GM18511 (cell line): Measurements from ENCODE around the gene ZDHHC14.

Experiments used
- ATAC-seq: cut with Tn5 transposase; IDR thresholded peaks from one replicate; pipeline ENCODE4 v1.9.1; 2021; ENCODE audit warnings: mild to moderate bottlenecking, moderate library complexity; ENCODE audit not compliant: unreplicated experiment

ZDHHC14 gene

DNA sequence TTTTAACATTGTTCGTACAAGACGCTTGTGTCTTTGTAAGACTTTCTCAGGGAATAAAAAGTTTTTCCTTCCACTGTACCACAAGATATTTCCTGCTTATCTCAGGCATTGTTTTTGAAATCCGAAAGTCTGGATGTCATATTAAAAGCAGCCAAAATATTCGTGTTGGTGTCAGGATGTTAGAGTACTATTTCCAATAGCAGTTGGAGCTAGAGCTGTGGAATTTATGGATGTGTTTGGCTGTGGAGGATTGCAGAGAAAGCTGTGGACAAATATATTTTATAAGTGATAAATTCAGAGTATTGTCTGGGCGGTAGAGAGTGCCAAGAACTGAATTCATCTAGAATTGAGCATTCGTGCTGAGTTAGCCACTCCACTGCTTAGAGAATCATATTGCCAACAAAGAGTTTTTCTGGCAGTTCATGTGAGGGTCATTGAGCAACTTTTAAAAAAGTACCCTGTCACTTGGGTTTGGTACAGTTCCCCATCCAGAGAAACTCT is 57.7 kb downstream of the ZDHHC14 start:
- no peak for ATAC-seq

DNA sequence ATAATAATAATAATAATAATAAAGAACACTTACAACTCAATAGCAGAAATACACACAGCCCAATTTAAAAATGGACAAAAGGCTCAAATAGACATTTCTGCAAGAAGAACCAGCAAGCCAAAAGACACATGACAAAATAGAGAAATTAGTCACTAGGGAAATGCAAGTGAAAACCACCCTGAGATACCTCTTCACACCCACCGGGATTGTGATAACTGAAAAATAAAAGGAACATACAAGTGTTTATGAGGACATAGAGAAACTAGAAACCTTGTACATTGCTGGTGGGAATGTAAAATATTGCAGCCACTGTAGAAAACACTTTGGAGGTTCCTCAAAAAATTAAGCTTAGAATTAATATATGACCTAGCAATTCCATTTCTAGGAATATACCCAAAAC is 59.2 kb downstream of the ZDHHC14 start:
- no peak for ATAC-seq

DNA sequence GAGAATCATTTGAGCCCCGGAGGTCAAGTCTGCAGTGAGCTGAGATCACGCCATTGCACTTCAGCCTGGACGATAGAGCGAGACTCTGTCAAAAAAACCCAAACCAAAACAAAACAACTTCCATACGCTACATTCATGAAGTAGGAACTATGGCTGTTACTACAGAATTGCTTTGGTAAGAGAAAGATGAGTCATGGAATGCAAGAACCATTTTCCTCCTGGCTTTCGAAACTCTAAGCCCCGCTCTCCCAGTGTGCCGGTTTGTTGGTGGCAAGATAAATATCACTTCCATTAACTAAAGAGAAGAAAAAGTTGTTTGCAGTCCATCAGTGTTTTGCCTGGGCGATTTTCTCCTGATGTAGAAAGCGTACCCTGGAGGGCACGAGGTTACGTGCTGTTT is 61.3 kb downstream of the ZDHHC14 start:
- ATAC-seq, result no peak

DNA sequence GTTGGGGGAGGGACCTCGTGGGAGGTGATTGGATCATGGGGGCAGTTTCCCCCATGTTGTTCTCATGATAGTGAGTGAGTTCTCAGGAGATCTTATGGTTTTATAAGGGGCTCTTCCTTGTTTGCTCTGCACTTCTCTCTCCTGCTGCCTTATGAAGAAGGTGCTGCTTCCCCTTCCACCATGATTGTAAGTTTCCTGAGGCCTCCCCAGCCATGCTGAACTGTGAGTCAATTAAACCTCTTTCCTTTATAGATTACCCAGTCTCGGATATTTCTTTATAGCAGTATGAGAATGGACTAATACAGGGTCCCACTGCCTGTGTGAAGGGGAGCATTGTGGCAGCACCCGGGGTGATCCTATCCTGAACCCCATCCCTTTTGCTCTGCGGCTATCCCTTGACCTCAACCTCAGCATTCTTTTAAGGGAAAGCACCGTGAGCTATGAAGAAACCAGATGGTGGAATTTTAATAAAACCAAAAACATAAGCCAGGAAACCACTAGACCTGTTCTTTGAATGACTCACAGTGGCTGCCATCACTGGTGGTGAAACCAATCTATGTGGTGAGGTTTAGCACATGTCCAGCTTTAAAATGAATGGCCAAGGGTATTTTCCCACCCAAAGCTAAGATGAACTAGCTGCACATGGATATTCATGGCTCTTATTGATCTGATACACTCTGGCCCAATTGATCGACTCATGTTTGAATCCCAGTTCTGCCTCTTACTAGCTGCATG is 62.2 kb downstream of the ZDHHC14 start:
- peak; percentile 92 for ATAC-seq

DNA sequence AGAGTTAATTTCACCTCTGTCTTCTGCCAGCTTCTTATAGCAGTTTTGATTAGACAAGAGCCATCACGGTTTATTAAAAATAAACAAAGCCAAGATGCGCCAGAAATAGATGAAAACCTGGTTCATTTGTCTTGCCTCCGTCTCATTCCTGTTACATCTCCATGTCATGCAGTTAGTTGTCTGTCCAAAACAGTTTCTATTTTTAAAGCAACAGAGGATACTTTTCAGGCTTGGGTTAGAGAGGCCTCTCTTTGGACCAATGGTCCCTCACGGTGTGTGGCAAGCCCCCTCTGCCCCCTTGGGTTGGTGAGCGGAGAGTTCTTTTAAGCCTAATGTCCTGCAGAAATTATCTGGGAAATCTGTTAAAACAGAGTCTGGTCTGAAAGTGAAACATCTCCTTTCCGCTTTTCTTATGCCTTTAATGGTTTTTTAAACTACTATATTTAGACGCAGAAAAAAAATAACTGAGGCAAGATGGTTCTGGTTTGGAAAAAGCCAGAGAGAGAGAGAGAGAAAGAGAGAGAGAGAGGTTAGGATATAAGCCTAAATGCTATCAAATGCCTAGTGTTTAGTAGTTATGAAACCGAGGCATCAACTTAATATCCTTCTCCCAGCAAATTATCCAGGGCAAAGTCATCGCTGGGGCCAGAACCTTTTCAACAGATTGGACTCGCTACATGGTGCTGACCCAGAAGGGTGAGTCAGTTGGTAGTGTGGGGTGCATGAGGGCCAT is 64.5 kb downstream of the ZDHHC14 start:
- no peak for ATAC-seq

DNA sequence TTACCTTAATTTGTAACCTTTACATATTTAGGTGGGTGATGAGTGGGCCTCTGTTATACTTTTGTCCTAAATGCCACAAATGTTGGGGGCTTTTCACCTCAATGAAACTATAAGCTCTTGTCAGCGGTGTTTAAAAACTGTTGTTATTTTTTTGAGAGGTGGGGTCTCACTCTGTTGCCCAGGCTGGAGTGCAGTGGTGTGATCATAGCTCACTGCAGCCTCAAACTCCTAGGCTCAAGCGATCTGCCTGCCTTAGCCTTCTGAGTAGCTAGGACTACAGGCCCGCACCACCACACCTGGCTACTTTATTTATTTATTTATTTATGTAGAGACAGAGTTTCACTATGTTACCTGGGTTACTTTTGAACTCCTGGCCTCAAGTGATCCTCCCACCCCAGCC is 66.7 kb downstream of the ZDHHC14 start:
- ATAC-seq, result no peak

DNA sequence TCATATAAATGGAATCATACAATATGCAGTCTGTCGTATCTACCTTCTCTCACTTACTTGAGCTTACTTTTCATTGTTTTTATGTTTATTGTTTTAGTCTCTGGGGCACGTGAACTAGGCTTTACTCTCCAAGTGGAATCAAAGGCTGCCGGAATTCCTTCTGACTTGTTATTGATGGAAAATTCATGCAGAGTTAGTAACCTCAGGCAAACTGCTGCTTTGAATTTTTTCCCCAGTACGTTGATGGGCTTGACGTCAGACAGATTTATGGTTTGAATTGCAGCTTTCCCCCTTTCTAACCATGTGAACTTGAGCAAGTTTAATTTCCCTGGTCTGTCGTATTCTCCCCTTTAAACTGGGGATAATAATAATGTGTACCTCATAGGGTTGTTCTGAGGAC is 68.6 kb downstream of the ZDHHC14 start:
- no peak for ATAC-seq

DNA sequence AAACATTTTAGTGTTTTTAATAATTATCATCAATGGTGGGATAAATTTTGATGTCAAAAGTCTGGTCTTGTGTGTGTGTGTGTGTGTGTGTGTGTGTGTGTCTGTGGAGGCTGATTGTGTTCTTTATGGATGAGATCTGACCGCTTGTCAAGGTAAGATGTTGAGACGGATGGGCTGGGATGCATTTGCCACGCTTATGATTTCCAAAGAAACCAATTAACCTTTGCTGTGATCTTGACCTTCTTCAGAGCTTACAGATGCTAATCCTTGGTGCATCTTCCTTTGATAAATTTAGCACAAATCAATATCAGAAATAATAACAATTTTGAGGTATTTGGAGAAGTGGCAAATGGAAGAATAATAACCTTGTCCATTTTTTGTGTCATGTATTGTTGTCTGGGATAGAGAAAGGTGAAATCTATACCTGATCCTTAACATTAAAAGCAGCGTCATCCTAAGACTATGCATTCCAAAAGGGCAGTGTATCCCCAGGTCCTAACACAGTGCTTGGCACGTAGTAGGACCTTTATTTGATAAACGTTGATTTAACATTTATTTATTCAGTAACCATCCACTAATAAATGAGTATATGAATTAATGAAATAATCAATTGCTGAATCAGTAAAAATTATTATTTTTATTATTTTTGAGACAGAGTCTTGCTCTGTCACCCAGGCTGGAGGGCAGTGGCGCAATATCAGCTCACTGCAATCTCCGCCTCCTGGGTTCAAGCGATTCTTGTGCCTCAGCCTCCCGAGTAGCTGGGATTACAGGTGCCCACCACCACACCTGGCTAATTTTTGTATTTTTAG is 70.1 kb downstream of the ZDHHC14 start:
- ATAC-seq, result no peak

DNA sequence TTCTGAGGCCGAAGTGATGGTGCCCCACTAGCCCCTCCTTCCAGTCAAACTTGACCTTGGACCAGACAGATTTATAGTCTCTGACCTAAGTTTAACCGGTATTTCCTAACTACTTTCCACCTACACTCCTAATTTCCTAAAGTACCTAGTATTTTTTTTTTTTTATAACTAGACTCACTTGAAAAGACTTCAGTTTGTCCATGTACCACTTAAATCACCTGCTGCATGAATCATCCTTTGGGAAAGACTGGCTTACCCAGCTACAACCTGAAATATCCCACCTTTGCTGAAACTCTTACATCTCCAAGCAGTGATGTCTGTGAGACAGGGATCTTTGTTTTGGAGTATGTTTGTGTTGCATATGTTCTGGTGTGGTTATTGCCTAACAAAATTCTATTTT is 71.1 kb downstream of the ZDHHC14 start:
- ATAC-seq, result no peak

DNA sequence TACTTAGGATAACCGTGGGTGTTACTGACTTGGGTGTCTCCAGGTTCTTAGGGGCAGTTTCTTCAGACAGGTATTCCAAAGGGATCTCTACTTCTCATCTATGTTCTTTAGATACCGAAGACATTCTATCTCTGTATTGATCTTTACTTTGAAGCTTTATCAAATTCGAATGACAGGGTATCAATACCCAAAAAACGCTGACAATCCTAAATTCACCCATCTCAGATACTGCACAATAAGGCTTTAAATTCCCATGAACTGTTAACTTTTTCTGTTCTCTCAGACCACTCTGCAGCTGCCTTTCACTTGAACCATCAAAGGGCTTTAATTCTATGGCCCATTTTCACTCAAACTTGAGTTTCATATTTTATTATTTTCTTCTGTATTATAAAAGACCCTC is 72.1 kb downstream of the ZDHHC14 start:
- ATAC-seq, result no peak

DNA sequence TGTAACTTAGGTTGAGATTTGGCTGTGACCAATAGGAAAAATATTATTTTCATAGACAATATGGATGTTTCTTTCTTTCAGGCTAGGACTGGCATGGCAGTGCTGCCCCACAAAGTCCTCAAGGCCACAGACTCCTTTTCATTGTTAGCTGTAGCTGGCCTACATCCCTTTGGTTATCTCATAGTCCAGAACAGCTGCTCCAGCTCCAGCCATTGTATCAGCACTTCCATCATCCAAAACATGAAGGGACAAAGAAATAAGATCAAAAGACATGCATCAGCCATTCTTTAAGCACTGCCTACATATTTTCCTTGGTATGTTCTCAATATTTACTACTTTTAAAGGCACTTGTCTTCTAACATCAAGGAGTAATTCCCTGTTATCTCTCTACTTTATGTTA is 73.0 kb downstream of the ZDHHC14 start:
- no peak for ATAC-seq

DNA sequence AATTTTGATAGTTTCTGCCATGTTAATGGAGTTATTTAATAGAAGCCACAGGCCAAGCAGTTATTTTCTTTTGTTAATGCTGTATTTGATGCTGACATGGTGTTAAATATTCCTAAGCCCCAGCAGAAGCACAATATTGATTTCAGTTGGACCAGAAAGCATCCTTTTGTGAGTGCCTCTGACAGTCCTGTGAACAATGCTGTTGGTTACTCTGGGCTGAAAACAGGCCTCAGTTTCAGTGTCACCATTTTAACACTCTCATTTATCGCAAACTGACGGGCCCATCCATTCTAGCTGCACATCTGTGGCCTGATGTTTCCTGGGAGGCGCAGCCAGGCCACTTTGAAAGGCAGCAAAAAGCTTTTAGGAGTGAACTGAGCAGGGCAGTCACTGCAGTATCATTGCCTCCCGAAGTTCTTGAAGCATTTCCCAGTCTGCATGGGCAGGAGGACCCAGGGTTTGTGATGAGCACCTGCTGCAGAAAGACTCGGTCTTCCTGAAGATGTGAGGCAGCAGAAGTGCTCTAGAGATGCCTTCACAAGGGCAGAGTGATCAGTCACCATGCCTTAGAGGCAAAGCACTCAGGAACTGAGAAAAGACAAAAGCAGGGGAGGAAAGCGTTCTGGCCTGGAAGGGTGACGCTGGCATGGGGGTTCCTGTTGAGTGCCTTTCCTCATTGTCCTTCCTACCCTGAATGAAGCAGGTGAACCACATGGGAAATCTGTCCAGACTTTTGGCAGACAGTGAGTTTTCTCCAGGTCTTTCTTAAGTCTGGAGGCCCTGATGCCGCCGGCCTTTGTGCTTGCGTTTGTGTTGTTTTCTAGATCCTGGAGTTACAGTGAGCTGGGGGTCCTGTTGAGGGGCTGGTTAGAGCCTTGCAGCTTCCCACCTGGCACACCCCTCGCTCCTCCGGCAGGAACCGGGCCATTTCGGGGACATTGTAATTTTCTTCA is 74.0 kb downstream of the ZDHHC14 start:
- no peak for ATAC-seq

DNA sequence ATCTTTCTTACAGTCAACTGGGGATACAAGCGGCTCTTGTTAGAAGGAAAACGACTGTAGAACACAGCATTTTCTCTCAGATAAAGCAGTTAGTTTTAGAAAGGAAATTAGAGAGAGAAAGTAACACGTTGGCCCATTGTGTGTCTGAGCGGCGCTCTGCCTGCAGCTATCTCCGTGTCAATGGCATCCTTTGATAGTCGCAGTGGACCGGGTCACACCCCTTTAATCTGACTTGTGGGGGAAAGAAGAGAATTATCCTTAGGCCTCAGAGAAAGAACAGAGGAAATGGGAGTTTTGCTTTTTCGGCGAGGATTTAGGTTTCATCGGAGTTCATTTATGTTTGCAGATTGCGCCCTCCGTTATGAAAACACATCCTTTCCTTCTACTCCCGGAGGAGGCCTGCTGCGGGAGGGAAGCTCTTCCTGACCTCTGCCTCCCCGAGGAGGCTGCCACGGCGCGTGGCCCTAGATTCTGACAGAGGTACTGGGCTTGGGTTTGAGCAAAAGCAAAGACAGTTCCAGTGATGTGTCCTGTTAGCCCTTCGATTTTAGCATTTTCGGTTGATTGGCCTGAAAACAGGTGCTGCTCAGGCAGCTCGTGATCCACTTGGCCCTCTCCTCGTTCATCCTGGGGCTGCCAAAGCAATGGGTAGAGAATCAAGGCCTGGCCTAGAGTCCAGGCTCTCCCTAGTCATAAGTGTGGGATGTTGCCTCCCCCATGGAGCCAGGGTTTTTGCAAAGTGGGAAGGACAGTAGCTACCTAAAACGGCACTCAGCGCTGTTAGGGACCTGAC is 74.9 kb downstream of the ZDHHC14 start:
- ATAC-seq, result no peak

DNA sequence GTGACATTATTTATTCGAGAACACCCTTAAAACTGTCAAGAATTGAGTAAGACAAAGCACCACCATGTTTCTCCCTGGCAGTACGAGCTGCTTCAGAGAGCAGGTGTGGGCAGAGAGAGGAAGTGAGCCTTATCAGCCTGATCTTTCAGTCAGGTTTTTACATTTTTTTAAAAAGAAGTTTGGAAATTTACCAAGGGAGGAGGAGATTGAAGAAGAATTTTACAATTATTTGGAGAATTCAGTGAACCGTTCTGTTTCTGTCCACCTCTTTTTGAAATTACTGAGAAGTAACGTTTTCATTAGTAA is 75.5 kb downstream of the ZDHHC14 start:
- peak; percentile 59 for ATAC-seq

DNA sequence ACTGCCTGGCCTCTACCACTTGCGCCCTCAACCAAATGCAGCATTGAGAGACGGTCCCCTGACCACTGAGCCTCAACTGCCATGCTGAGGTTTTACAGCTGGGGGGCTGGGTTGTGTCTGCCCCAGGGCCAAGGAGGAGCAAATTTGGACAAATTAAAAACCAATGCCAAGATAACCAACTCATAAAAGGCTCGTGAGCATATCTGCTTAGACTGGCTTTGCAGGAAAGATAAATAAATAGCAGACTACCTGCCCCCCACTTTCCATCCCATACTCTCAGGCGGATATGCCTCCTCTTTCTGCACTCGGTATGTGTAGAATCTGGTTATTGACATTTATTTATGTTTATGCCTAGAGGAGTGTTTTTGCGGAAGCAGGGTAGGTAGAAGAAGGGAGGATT is 76.8 kb downstream of the ZDHHC14 start:
- no peak for ATAC-seq

DNA sequence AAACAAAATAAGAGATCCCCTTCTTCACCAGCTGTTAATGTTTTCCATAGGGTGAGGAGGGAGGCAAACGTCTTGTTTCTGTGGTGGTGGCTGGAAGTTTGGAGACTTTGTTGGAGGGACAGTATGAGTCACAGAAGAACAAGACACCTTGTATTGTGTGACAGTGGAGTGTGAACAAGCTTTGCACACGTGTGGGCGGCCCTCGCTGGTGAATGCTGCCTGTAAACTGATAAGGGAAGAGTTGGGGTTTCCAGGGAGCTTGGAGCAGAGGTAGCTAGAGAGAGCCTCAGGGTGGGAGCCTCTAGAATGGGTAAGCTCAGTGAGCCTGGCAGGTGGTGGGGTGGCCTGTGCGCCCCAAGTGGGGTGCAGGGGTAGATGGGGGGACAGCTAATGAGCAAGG is 78.3 kb downstream of the ZDHHC14 start:
- no peak for ATAC-seq

DNA sequence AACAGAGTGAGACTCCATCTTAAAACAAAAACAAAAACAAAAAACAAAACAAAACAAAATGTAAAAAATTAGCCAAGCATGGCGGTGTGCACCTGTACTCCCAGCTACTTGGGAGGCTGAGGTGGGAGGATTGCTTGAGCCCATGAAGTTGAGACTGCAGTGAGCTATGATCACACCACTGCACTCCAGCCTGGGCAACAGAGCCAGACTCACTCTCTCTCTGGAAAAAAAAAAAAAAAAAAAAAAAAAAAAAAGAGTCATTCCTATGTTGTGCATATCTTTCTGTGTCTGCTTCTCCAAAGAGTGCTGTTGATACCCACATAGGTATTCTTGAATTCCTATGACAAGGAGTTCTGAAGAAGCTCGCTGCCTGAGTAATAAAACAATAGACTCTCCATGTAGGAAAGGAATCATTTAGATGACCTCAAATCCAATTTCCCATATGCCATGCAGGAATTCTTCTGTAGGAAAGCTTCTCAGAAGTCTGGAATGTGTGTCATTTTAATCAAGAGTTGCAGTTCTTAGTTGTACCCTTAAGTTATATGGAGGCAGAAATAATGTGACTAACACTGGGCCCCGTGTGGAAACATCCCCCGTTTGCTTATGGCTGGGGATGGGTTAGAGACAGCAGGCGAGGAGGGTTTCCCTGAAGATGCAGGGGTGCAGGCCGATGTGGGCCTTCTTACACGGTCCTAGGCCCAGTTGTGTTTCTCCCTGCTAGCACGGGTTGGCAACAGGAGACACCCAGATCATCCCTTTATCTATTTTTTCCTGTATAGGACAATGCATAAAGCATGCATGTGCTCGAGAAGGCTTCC is 79.4 kb downstream of the ZDHHC14 start:
- peak; percentile 8 for ATAC-seq

DNA sequence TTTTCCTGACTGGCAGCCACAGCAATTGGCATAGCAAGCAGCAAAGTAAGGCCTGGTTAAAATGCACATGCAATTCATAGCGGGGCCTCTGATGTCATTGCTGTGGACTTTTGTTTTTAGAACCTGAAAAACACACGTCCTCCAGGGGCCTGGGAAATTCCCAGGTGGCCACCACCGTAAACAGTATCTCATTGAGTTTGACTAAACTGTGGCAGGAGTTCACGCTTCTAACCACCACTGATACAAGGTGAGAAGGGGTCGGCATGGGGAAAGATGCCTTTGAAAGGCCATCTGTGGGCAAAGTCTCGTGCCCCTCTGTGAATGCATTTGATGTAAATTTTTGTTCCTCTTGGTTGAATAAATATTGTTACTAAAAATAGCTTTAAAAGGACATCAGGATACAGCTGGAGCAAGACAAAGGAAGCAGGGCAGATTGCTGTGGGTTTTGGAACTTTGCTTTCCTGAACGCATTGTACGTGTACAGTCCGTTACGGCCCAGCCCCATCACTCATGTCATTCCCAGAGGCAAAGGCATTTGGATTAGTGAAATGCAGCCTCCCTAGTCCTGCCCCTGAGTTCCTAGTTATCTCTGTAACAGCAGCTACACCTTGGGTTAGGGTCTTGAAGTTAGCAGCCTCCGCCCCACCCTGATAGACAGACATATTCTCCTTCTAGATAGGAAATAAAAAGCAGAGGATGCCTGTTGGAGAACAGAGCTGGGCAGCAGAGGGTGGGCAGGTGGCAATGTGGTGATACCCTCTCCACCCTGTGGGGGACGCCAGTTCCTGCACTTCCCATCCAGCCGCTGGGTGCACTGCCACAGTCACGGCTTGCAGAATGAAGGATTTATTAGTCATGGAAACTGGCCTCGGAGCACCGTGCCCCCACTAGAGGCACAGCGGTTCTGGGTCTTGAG is 80.3 kb downstream of the ZDHHC14 start:
- peak; percentile 46 for ATAC-seq
